SK-N-SH (cell line): Measurements from ENCODE around the gene CFAP100. TPM values are rescaled to one million over a fixed set of nuclear protein-coding genes. Genes with fewer than 3 reads are reported as not detected.

Experiments
- CTCF ChIA-PET: fragments of 300-600, 350-600 bp; formaldehyde crosslinking; extraction: SDS; loops from one replicate; lab custom pipeline; 2021; lab: Yijun Ruan, JAX
- POLR2A ChIA-PET: fragments of 350-600 bp; sonication (Branson Sonifier 250); formaldehyde crosslinking; extraction: SDS; loops from one replicate; lab custom pipeline; 2020; ENCODE audit warnings: antibody characterized with exemption, inconsistent platforms; lab: Yijun Ruan, JAX
- DNase-seq: peaks from one replicate; pipeline ENCODE4 v3.0.0; 2012
- H2AFZ ChIP-seq: fragments of 200-600 bp; sonication (generic); 2 replicates; pipeline ENCODE4 v1.8.1; 2016; ENCODE audit warnings: antibody characterized with exemption, mild to moderate bottlenecking, low read depth
- H3F3A ChIP-seq: fragments of 200-600 bp; sonication (generic); replicated peaks from 2 replicates; pipeline ENCODE3; 2016; ENCODE audit warnings: antibody characterized with exemption, mild to moderate bottlenecking; ENCODE audit not compliant: insufficient read depth
- H3K27ac ChIP-seq, 2 experiments: fragments of 200-500 bp in 1 of 2; fragments of 200-600 bp in 1 of 2; sonication (Bioruptor generic) in 1 of 2; sonication (generic), shearing (Covaris generic) in 1 of 2; 2 replicates each; pipeline versions ENCODE4 v1.5.1 to v1.6.1; 2014 to 2016; ENCODE audit warnings: low read depth in 2 of 2, inconsistent platforms in 1 of 2, low read length in 1 of 2, mild to moderate bottlenecking in 1 of 2, mixed read lengths in 1 of 2
- H3K27me3 ChIP-seq: fragments of 200-600 bp; sonication (generic), shearing (Covaris generic); 2 replicates; pipeline ENCODE4 v1.6.1; 2016; ENCODE audit warnings: mixed run types; ENCODE audit not compliant: insufficient read depth
- H3K36me3 ChIP-seq, 2 experiments: fragments of 200-500 bp in 1 of 2; fragments of 200-600 bp in 1 of 2; sonication (Bioruptor generic) in 1 of 2; sonication (generic) in 1 of 2; replicated peaks in 1 of 2; 2 replicates each; pipeline versions ENCODE3 to v1.5.1; 2014 to 2016; ENCODE audit warnings: low read length in 1 of 2, mild to moderate bottlenecking in 1 of 2; ENCODE audit not compliant: insufficient read depth in 2 of 2, control insufficient read depth in 1 of 2
- H3K4me1 ChIP-seq, 2 experiments: fragments of 200-500 bp in 1 of 2; fragments of 200-600 bp in 1 of 2; sonication (Bioruptor generic) in 1 of 2; sonication (generic), shearing (Covaris generic) in 1 of 2; 2 replicates each; pipeline versions ENCODE4 v1.5.1 to v1.6.1; 2014 to 2016; ENCODE audit warnings: low read depth in 1 of 2, low read length in 1 of 2, mixed run types in 1 of 2; ENCODE audit not compliant: insufficient read depth in 2 of 2, control insufficient read depth in 1 of 2
- H3K4me2 ChIP-seq: fragments of 200-600 bp; sonication (generic), shearing (Covaris generic); 2 replicates; pipeline ENCODE4 v1.6.1; 2017; ENCODE audit warnings: mixed run types
- H3K4me3 ChIP-seq, 2 experiments: fragments of 200-500 bp in 1 of 2; fragments of 200-600 bp in 1 of 2; sonication (Bioruptor generic) in 1 of 2; sonication (generic), shearing (Covaris generic) in 1 of 2; 2 replicates each; pipeline versions ENCODE4 v1.5.1 to v1.8.1; 2014 to 2016; ENCODE audit warnings: low read depth in 2 of 2, inconsistent platforms in 1 of 2, low read length in 1 of 2, mild to moderate bottlenecking in 1 of 2, mixed read lengths in 1 of 2, moderate library complexity in 1 of 2
- H3K79me2 ChIP-seq: fragments of 200-600 bp; sonication (generic); 2 replicates; pipeline ENCODE4 v1.8.1; 2017; ENCODE audit warnings: mild to moderate bottlenecking; ENCODE audit not compliant: insufficient read depth
- H3K9ac ChIP-seq: fragments of 200-600 bp; sonication (generic); 2 replicates; pipeline ENCODE4 v1.6.1; 2017; ENCODE audit warnings: mixed run types
- H3K9me2 ChIP-seq: fragments of 200-600 bp; sonication (generic); 2 replicates; pipeline ENCODE4 v1.6.1; 2017; ENCODE audit warnings: mixed run types
- H3K9me3 ChIP-seq: fragments of 200-600 bp; sonication (generic); 2 replicates; pipeline ENCODE4 v1.6.1; 2017; ENCODE audit warnings: mixed run types, mild to moderate bottlenecking, moderate library complexity
- H4K20me1 ChIP-seq: fragments of 200-600 bp; sonication (generic); 2 replicates; pipeline ENCODE4 v1.6.1; 2017; ENCODE audit warnings: mild to moderate bottlenecking, mixed run types; ENCODE audit not compliant: insufficient read depth
- CTCF ChIP-seq: fragments of 200-600 bp; sonication (generic); IDR thresholded peaks from 2 replicates; pipeline ENCODE4 v1.6.1; 2017; ENCODE audit warnings: antibody characterized with exemption, mild to moderate bottlenecking, moderate library complexity
- EP300 ChIP-seq, 2 experiments: IDR thresholded peaks; 2 replicates each; pipeline versions ENCODE4 v1.4.0 to v1.6.1; 2012; ENCODE audit warnings: borderline replicate concordance in 1 of 2, low read depth in 1 of 2, low read length in 1 of 2
- FOXJ3 ChIP-seq: sonication (generic); formaldehyde crosslinking; IDR thresholded peaks from 2 replicates; pipeline ENCODE4 v1.5.1; 2020; ENCODE audit warnings: mild to moderate bottlenecking, missing genetic modification reagents
- FOXM1 ChIP-seq: IDR thresholded peaks from 2 replicates; pipeline ENCODE4 v1.4.0; 2012; ENCODE audit warnings: low read depth, mild to moderate bottlenecking
- GATA2 ChIP-seq: sonication (generic); formaldehyde crosslinking; IDR thresholded peaks from 2 replicates; pipeline ENCODE4 v1.5.0; 2020; ENCODE audit warnings: mild to moderate bottlenecking, missing genetic modification reagents
- IRF3 ChIP-seq: fragments of 150-350 bp; IDR thresholded peaks from 2 replicates; pipeline ENCODE4 v1.6.1; 2016; ENCODE audit warnings: mild to moderate bottlenecking, low read depth, low read length
- MAX ChIP-seq: IDR thresholded peaks from 2 replicates; pipeline ENCODE4 v1.4.0; 2012; ENCODE audit warnings: low read depth
- PBX3 ChIP-seq: IDR thresholded peaks from 2 replicates; pipeline ENCODE4; 2012
- POLR2AphosphoS5 ChIP-seq: IDR thresholded peaks from 2 replicates; pipeline ENCODE4 v1.6.1; 2012; ENCODE audit warnings: low read depth, low read length
- RAD21 ChIP-seq: IDR thresholded peaks from 2 replicates; pipeline ENCODE4 v1.6.1; 2012; ENCODE audit warnings: mild to moderate bottlenecking, low read length
- REST ChIP-seq: IDR thresholded peaks from 2 replicates; pipeline ENCODE4 v1.6.1; 2012; ENCODE audit warnings: mild to moderate bottlenecking, low read depth, low read length, moderate library complexity
- SIN3A ChIP-seq: IDR thresholded peaks from 2 replicates; pipeline ENCODE4 v1.6.1; 2012; ENCODE audit warnings: low read depth, mild to moderate bottlenecking, low read length, moderate library complexity, borderline replicate concordance
- SMC3 ChIP-seq: IDR thresholded peaks from 2 replicates; pipeline ENCODE4 v1.6.1; 2012; ENCODE audit warnings: low read depth, low read length, improper control_type of control experiment
- TCF12 ChIP-seq: IDR thresholded peaks from 2 replicates; pipeline ENCODE4 v1.4.0; 2012
- USF1 ChIP-seq: IDR thresholded peaks from 2 replicates; pipeline ENCODE4 v1.4.0; 2012; ENCODE audit warnings: low read depth, borderline replicate concordance
- ZBTB33 ChIP-seq: IDR thresholded peaks from 2 replicates; pipeline ENCODE4 v1.4.0; 2012; ENCODE audit warnings: low read depth, borderline replicate concordance
- WGBS: methylation state at CpG from one replicate; pipeline ENCODE4 v1.1.6; 2017; ENCODE audit warnings: low lambda C conversion rate; 5-methylcytosine and 5-hydroxymethylcytosine counted together
- polyA plus RNA-seq, 3 experiments: library from polyadenylated mRNA; depleted of rRNA; stranded (reverse); fragments of >200 nt; gene quantifications; 2 replicates each; pipeline ENCODE4 v1.2.3, GENCODE V29; 2012

CFAP100 gene
- polyA plus RNA-seq, 1 of the 3 experiments (the other 2 are of a cell fraction), result not detected

- CTCF ChIA-PET, result interaction anchor here (1.1 to 1.4 kb wide), 3 partner anchors 21 to 53 kb away, joined by 3 to 4 read pairs (median 3); no protein-coding TSS in a partner anchor
- no peak overlapping the region for H3K4me2 ChIP-seq
- 100% methylated on average over 3 of the region's 3 CpGs for WGBS
Measured at GRCh38 chr3:126442856-126443242, 48.1 kb downstream of the CFAP100 start.

More at GRCh38 chr3:126442856-126443242, 48.1 kb downstream of the CFAP100 start:
- no peak overlapping the region for H3K9ac ChIP-seq
- DNase-seq, result no peak
- no peaks in the 10 kb centered on the region for H3K79me2 ChIP-seq
- H3K27me3 ChIP-seq, result no peaks in the 10 kb centered on the region
- no peaks in the 10 kb centered on the region for H4K20me1 ChIP-seq
- TF ChIP-seq RAD21 (no peak), SMC3 (no peak), TCF12 (no peak), USF1 (no peak), PBX3 (no peak), IRF3 (no peak), ZBTB33 (no peak), FOXM1 (no peak), MAX (no peak), FOXJ3 (no peak), POLR2AphosphoS5 (no peak), SIN3A (no peak), EP300 (IDR thresholded peaks at IDR 0.05; ENCODE audit: borderline replicate concordance in 1 of 2, low read depth in 1 of 2, low read length in 1 of 2) (no peak), CTCF (no peak), GATA2 (CRISPR knock-in tag) (no peak), REST (no peak)
- no peaks in the 10 kb centered on the region for H3F3A ChIP-seq
- H3K9me3 ChIP-seq, result no peaks in the 10 kb centered on the region
- no peak overlapping the region for H3K27ac ChIP-seq
- peaks cover 0 to 19% of the 10 kb centered on the region in 2 experiments; a peak in 1 of 4 replicates for H3K4me1 ChIP-seq
- POLR2A ChIA-PET, result no interaction called here
- no peaks in the 10 kb centered on the region for H3K9me2 ChIP-seq
- H3K4me3 ChIP-seq, result no peak overlapping the region
- no peak overlapping the region for H2AFZ ChIP-seq
- H3K36me3 ChIP-seq, result peaks cover 4 to 9% of the 10 kb centered on the region in 2 experiments
